HepG2 (cell line): ENCODE results near the gene GADD45B. TPM values are rescaled to one million over a fixed set of nuclear protein-coding genes. Genes with fewer than 3 reads are reported as not detected.
A peak's percentile ranks its signal among the peaks of the same experiment; 100 is the strongest.

Source experiments
- ARNT ChIP-seq: fragments of 450-650 bp; IDR thresholded peaks from 2 replicates; pipeline ENCODE4 v1.6.1; 2017
- ELF1 ChIP-seq: sonication (generic); formaldehyde crosslinking; IDR thresholded peaks from 2 replicates; pipeline ENCODE4 v1.4.0; 2020; ENCODE audit warnings: missing genetic modification reagents
- EZH2 ChIP-seq: conservative IDR thresholded peaks from 2 replicates; pipeline ENCODE4 v1.6.1; 2012; ENCODE audit warnings: mild to moderate bottlenecking, low read depth, low read length, moderate library complexity
- NR3C1 ChIP-seq: sonication (generic); formaldehyde crosslinking; IDR thresholded peaks from 2 replicates; pipeline ENCODE4 v1.4.0; 2020; ENCODE audit warnings: missing genetic modification reagents
- TGIF2 ChIP-seq: IDR thresholded peaks from 2 replicates; pipeline ENCODE4 v1.6.1; 2016; ENCODE audit warnings: control low read depth, missing compliant biosample characterization
- ZNF335 ChIP-seq: sonication (generic); formaldehyde crosslinking; IDR thresholded peaks from 2 replicates; pipeline ENCODE4 v1.4.0; 2020; ENCODE audit warnings: missing genetic modification reagents
- ZNF768 ChIP-seq: sonication (generic); formaldehyde crosslinking; IDR thresholded peaks from 2 replicates; pipeline ENCODE4 v1.4.0; 2020; ENCODE audit warnings: missing genetic modification reagents
- ZNF782 ChIP-seq: sonication (generic); formaldehyde crosslinking; IDR thresholded peaks from 2 replicates; pipeline ENCODE4 v1.4.0; 2020; ENCODE audit warnings: missing genetic modification reagents, mild to moderate bottlenecking, borderline replicate concordance
- ZZZ3 ChIP-seq: sonication (generic); formaldehyde crosslinking; IDR thresholded peaks from 2 replicates; pipeline ENCODE4 v1.4.0; 2020; ENCODE audit warnings: missing genetic modification reagents, mild to moderate bottlenecking, borderline replicate concordance
- polyA plus RNA-seq, 8 experiments: library from polyadenylated mRNA; depleted of rRNA in 3 of 8; stranded (reverse) in 7 of 8; unstranded in 1 of 8; fragments of >200 nt; fragmentation: Illumina TruSeq in 4 of 8; extraction: Trizol in 4 of 8; gene quantifications; 2 replicates each; pipeline versions ENCODE4 v1.2.1 to v1.2.3, GENCODE V29; 2011 to 2016; ENCODE audit warnings: low read depth in 4 of 8, missing spikeins in 1 of 8, mixed read lengths in 1 of 8; ENCODE audit not compliant: insufficient read depth in 1 of 8
- total RNA-seq, 5 experiments: library from RNA; depleted of rRNA; stranded (reverse); fragments of >200 nt; fragmentation: Illumina TruSeq; extraction: Trizol; gene quantifications; 2 replicates each; pipeline ENCODE4 v1.2.3, GENCODE V29; 2016; ENCODE audit warnings: low read depth in 1 of 5
- TF ChIP-seq, protein P1 (sequence below): sonication (generic); formaldehyde crosslinking; IDR thresholded peaks from 2 replicates; pipeline ENCODE4 v1.5.1; 2020; ENCODE audit warnings: mild to moderate bottlenecking, missing genetic modification reagents, borderline replicate concordance
- TF ChIP-seq, protein P2 (sequence below), 2 experiments: fragments of 450-650 bp in 1 of 2; sonication (generic) in 1 of 2; formaldehyde crosslinking in 1 of 2; IDR thresholded peaks; 2 replicates each; pipeline versions ENCODE4 v1.6.1 to v1.8.0; 2016 to 2022; ENCODE audit warnings: antibody characterized with exemption in 1 of 2, mild to moderate bottlenecking in 1 of 2, missing genetic modification reagents in 1 of 2

Gene GADD45B
- total and polyA plus RNA-seq, 2 of the 13 experiments (the other 11 are each of a cell fraction or from before 2014, with no cell fraction given), result 4.6 to 34.1 TPM

DNA sequence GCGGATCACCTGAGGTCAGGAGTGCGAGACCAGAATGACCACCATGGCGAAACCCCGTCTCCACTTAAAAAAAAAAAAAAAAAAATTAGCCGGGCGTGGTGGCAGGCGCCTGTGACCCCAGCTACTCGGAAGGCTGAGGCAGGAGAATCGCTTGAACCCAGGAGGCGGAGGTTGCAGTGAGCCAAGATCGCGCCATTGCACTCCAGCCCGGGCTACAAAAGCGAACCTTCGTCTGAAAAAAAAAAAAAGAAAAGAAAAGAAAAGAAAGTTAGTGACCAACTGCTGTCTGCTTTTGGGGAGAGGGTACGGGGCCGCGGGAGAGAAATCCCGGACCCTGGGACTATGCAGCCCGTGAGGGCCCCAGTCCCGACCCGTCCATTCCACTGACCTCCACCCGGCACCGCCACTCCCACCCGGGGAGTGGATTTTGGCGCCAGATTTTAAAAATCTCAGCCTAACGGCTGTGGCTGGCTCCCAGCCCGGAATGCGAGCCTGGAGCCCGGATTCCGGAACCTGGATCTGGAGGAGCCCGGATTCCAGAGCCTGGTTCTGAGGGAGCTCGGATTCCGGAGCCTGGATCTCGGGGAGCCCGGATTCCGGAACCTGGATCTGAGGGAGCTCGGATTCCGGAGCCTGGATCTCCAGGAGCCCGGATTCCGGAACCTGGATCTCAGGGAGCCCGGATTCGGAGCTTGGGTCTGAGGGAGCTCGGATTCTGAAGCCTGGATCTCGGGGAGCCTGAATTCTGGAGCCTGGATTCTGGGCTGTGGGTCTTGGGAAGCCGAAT lies 13.1 kb upstream of the GADD45B start (continued):
- TF ChIP-seq, protein P1, sequence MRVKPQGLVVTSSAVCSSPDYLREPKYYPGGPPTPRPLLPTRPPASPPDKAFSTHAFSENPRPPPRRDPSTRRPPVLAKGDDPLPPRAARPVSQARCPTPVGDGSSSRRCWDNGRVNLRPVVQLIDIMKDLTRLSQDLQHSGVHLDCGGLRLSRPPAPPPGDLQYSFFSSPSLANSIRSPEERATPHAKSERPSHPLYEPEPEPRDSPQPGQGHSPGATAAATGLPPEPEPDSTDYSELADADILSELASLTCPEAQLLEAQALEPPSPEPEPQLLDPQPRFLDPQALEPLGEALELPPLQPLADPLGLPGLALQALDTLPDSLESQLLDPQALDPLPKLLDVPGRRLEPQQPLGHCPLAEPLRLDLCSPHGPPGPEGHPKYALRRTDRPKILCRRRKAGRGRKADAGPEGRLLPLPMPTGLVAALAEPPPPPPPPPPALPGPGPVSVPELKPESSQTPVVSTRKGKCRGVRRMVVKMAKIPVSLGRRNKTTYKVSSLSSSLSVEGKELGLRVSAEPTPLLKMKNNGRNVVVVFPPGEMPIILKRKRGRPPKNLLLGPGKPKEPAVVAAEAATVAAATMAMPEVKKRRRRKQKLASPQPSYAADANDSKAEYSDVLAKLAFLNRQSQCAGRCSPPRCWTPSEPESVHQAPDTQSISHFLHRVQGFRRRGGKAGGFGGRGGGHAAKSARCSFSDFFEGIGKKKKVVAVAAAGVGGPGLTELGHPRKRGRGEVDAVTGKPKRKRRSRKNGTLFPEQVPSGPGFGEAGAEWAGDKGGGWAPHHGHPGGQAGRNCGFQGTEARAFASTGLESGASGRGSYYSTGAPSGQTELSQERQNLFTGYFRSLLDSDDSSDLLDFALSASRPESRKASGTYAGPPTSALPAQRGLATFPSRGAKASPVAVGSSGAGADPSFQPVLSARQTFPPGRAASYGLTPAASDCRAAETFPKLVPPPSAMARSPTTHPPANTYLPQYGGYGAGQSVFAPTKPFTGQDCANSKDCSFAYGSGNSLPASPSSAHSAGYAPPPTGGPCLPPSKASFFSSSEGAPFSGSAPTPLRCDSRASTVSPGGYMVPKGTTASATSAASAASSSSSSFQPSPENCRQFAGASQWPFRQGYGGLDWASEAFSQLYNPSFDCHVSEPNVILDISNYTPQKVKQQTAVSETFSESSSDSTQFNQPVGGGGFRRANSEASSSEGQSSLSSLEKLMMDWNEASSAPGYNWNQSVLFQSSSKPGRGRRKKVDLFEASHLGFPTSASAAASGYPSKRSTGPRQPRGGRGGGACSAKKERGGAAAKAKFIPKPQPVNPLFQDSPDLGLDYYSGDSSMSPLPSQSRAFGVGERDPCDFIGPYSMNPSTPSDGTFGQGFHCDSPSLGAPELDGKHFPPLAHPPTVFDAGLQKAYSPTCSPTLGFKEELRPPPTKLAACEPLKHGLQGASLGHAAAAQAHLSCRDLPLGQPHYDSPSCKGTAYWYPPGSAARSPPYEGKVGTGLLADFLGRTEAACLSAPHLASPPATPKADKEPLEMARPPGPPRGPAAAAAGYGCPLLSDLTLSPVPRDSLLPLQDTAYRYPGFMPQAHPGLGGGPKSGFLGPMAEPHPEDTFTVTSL (CRISPR knock-in tag), result peak; percentile 75; the same call in 1 of the 2 replicates
- TF ChIP-seq TGIF2 (no peak; the same call in 1 of the 2 replicates), ARNT (no peak), ZNF335 (CRISPR knock-in tag) (no peak), ZZZ3 (CRISPR knock-in tag) (0 out of 2 replicates have a peak, but pooled peaks have one; percentile 38), ZNF768 (peak; percentile 66; the same call in 1 of the 2 replicates), EZH2 (no peak), ZNF782 (CRISPR knock-in tag) (no peak), ELF1 (CRISPR knock-in tag) (peak; percentile 81), NR3C1 (CRISPR knock-in tag) (no peak)
- TF ChIP-seq, protein P2, sequence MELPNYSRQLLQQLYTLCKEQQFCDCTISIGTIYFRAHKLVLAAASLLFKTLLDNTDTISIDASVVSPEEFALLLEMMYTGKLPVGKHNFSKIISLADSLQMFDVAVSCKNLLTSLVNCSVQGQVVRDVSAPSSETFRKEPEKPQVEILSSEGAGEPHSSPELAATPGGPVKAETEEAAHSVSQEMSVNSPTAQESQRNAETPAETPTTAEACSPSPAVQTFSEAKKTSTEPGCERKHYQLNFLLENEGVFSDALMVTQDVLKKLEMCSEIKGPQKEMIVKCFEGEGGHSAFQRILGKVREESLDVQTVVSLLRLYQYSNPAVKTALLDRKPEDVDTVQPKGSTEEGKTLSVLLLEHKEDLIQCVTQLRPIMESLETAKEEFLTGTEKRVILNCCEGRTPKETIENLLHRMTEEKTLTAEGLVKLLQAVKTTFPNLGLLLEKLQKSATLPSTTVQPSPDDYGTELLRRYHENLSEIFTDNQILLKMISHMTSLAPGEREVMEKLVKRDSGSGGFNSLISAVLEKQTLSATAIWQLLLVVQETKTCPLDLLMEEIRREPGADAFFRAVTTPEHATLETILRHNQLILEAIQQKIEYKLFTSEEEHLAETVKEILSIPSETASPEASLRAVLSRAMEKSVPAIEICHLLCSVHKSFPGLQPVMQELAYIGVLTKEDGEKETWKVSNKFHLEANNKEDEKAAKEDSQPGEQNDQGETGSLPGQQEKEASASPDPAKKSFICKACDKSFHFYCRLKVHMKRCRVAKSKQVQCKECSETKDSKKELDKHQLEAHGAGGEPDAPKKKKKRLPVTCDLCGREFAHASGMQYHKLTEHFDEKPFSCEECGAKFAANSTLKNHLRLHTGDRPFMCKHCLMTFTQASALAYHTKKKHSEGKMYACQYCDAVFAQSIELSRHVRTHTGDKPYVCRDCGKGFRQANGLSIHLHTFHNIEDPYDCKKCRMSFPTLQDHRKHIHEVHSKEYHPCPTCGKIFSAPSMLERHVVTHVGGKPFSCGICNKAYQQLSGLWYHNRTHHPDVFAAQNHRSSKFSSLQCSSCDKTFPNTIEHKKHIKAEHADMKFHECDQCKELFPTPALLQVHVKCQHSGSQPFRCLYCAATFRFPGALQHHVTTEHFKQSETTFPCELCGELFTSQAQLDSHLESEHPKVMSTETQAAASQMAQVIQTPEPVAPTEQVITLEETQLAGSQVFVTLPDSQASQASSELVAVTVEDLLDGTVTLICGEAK (IDR thresholded peaks at IDR 0.05), result no peak
- TF ChIP-seq, protein P2 (CRISPR knock-in tag; IDR thresholded peaks at IDR 0.05), result peak; percentile 70; the same call in 1 of the 2 replicates
